Subcutaneous adipose tissue (tissue), 4 donors: ENCODE results near the gene THSD4. TPM values are rescaled to one million over a fixed set of nuclear protein-coding genes. Genes with fewer than 3 reads are reported as not detected.

ENCODE experiments used
- total RNA-seq, 4 donors: library from RNA; depleted of rRNA; stranded (reverse); fragments of >200 nt; gene quantifications; one replicate each; pipeline ENCODE4 v1.1.0, GENCODE V29; 2016
- TF ChIP-seq, protein P1 (sequence below): fragments of 450-650 bp; IDR thresholded peaks from one replicate; pipeline ENCODE4 v1.5.1; 2016; ENCODE audit warnings: low read depth, mild to moderate bottlenecking, control low read depth, antibody characterized with exemption, moderate library complexity

The THSD4 gene
- total RNA-seq, 4 donors from 2014 or later, result 0.17 to 0.94 (median 0.63) TPM

DNA sequence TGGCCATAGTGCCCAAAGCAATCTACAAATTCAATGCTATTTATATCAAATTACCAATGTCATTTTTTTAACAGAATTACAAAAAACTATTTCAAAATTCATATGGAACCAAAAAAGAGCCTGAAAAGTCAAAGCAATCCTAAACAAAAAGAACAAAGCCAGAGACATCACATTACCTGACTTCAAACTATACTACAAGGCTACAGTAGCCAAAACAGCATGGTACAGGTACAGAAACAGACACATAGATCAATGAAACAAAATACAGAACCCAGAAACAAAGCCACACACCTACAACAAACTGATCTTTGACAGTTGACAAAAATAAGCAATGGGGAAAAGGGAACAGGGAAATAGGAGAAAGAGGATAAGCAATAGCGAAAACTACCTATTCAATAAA lies 26.6 kb upstream of the THSD4 start:
- TF ChIP-seq, protein P1, sequence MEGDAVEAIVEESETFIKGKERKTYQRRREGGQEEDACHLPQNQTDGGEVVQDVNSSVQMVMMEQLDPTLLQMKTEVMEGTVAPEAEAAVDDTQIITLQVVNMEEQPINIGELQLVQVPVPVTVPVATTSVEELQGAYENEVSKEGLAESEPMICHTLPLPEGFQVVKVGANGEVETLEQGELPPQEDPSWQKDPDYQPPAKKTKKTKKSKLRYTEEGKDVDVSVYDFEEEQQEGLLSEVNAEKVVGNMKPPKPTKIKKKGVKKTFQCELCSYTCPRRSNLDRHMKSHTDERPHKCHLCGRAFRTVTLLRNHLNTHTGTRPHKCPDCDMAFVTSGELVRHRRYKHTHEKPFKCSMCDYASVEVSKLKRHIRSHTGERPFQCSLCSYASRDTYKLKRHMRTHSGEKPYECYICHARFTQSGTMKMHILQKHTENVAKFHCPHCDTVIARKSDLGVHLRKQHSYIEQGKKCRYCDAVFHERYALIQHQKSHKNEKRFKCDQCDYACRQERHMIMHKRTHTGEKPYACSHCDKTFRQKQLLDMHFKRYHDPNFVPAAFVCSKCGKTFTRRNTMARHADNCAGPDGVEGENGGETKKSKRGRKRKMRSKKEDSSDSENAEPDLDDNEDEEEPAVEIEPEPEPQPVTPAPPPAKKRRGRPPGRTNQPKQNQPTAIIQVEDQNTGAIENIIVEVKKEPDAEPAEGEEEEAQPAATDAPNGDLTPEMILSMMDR, result no peak

DNA sequence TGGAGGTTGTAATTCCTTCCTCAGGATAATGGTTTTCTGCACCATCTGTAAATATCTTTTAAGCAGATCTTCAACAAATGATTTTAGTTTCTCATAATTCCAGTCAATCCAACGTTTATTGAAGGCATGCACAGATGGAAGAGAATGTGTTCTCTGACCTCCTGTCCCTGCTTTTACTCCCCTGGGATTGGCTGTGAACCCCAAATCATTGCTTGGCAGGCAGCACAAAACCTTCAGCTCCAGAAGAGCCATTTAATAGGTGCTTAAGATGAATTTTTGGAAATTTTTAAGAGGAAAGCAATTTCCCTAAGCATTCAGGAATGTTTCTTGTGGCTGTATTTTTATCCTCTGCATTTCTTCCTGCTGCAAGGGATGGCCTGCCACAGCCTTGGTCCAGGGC lies 25.5 kb upstream of the THSD4 start:
- TF ChIP-seq, protein P1, result no peak

- TF ChIP-seq, protein P1, result no peak
Observed at GRCh38 chr15:71091601-71092000, 23.7 kb upstream of the THSD4 start.

DNA sequence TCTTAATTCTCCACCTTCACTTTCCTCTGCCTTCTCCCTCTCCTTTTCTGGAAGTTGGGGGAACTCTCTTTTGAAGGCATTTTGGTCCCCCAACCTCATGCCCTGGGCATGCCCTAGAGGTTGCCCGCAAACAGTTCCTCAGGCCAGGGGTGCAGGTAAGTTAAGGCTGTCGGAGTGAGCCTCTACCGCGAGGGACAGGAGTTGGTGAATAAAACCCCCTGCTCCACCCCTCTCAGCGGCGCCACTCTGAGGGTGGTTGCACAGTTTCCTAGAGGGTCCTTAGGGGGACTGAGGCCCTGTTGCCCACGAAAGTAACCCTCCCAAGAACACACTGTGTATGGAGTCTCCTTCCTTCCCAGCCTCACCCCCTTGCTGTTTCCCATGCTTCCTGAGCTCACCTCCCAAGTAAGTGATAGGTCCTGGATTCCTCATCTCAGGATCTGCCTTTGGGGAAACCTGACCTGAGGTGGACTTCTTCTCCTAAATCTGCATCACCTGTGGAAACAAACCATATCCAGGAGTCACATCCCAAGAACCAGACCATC lies 23.1 kb upstream of the THSD4 start:
- TF ChIP-seq, protein P1, result no peak

DNA sequence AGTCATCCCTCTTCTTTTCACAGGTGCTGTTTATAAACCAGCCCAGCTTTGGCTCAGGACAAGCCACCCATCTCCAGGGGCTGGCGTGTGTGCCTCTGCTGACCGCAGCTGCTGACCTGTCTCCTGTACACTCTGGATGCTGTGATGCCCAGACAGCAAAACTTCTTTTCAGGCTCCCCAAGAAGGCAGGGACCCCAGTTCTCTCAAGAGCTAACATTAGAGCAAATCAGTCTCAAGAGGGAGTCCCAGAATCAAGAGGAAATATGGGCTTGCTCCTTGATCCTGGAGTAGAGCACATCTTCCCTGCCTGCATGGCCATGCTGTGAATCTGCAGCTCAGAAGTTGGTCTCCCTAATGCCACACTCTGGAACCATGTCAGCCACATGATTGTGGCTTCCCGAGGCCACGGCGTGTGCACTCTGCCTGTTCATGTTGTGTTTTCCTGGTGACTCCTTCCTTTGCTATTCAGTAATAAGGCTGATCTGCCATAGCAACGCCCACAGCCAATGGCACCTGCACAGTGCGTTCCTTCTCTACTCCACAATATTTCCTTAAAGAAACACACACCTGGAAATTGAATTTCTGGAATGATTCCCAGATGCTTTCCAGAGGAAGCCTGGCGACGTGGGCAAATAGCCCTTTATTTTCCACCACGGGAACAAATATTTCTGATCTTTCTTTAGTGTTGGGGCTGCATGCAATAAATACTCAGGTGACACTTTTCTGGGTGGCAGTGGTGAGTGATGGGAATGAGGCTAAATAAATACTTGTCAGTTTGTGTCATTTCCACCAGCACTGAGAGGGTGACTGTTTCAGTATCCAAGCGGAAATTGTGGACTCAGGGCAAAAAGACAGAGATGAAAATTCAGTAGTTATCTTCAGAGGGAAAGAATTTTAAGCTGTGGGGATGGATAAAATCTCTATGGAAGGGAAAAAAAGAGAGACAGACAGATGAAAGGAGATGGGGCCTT lies 21.9 kb upstream of the THSD4 start:
- TF ChIP-seq, protein P1, result no peak

DNA sequence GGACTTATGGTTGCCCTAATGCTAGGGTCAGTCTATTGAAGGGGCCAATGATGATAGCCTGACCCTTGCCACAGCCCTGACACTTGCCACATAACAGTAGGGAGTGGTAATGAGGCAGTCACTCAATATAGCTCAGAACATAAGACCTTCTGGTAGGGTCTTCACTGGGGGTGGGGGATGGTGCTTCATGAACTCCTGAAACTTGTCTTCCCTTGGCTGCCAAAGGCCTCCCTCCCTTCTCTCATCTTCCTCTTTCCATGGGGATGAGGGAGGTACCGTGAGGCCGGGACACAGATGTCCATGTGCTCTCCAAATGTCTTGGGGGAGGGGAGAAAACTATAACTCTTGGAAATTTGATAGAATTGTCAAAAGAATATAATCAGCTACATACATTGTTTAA lies 21.1 kb upstream of the THSD4 start:
- TF ChIP-seq, protein P1, result no peak

GRCh38 chr15:71096676-71097075 lies 18.6 kb upstream of the THSD4 start:
- TF ChIP-seq, protein P1, result no peak
